GM21576 (cell line): Measurements from ENCODE around the gene MAPK12.

Experiments
- ATAC-seq: cut with Tn5 transposase; IDR thresholded peaks from one replicate; pipeline ENCODE4 v1.9.1; 2021; ENCODE audit warnings: mild to moderate bottlenecking, moderate library complexity; ENCODE audit not compliant: unreplicated experiment

The MAPK12 gene

DNA sequence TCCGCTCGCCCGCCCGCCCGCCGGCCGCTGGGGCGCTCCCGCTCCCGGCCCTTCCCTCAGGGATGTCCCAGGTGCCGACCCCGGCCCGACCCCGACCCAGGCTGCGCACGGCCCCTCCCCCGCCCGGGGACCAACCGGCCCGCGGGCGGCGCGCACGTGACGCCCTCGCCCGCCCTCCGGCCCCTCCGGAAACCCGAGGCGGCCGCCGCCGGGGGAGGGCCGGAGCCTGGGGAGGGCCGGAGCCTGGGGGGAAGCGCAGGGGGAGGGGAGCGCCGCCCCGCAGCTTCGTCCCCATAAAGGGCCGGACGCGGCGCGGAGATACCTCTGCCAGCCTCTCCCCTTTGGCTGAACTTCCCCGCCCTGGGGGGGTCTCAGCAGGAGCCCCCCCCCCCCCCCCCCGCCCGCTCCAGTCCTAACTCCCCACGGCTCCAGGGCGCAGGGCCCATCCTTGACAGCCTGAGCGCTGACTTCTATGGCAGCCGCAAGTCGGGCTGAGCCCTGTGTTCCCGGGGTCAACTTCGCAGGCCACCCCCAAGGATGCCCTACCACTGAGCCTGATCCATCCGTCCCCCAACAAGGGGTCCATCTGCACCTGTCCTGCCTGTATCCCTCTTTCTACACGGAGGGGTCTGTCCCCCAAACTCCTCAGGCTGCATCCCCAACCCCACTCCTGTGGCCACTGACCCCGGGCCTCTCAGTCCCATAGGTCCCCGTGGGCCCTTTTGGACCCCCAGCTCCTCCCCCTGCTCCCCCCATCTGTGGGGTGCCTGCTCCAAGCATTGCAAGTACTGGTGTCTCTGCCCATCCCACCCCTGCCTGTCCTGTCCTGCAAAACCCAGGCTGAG, at the start of gene MAPK12:
Gene MAPK12, minus strand, starts transcription at position 69 of the 845 bp plus-strand sequence. CDS start 174 bp downstream, outside the sequence.
- no peak for ATAC-seq

DNA sequence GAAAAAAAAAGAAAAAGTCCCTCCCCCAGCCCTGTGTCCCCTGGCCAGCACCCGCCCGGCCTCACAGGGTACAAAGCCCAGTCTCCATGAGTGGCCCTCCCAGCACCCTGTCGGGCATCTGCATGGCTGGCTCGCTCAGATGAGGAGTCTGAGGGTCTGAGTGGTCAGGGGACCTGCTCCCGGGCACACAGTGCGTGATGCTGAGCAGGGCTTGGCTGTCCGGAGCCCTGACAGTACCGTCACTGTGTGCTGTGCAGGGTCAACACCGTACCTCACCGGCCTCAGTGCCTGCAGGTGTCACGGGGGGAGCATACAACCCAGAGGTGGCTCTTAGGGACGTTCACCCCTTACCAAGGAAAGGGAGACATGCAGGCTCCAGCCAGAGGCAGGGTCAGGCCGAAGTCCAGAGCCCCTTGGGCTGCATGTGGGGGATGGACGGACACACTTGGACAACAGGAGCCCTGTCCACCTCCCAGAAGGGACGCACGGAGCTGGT, 49.5 kb upstream of the MAPK12 start:
- no peak for ATAC-seq

DNA sequence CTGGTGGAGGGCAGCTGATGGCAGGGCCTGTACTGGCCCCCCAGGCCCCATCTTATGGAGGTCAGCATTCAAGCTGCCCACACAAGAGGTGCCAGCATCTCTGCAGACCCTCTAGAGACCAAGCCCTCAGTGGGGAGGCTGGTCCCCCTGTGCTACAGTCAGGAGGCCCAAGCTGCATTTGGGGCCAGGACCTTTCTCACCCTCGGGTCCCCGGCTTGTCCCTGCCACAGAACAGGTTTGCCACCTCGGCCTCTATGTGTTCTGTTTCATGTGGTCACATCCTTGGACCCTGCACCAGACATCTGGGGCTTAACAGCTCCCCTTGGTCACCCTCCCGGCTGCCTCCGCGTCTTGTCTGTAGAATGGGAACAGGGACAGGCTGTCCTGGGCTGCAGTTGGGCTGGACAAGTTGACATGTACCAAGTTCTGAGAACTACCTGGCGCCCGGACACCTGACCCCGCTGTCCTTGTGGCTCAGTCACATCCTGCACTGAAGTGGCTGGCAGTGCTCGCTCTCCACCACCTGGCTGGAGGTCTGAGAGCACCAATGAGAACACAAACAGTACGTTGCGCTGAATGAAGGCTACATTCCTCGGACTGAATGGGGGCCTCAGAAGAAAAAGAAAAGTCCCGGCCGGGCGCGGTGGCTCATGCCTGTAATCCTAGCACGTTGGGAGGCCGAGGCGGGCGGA, 48.7 kb upstream of the MAPK12 start:
- ATAC-seq: no peak

DNA sequence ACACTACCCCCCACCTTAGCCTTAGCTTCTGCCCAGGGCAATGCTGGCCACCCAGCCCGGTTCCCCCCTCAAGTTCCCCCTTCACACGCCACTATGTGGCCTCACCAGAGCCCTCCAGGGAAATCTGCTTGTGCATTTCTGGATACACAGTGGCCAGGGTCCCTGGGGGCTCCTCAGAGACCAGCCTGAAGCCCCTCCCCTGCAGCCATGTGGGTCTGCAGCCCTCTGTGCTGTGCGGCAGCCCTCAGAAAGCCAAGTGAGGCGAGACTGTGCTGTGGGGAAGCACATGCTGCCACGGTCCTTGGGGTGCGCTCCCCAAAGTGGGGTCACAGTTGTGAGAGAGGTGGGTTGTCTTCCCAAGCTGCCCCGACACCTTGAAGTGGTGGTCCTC, 48.1 kb upstream of the MAPK12 start:
- no peak for ATAC-seq

DNA sequence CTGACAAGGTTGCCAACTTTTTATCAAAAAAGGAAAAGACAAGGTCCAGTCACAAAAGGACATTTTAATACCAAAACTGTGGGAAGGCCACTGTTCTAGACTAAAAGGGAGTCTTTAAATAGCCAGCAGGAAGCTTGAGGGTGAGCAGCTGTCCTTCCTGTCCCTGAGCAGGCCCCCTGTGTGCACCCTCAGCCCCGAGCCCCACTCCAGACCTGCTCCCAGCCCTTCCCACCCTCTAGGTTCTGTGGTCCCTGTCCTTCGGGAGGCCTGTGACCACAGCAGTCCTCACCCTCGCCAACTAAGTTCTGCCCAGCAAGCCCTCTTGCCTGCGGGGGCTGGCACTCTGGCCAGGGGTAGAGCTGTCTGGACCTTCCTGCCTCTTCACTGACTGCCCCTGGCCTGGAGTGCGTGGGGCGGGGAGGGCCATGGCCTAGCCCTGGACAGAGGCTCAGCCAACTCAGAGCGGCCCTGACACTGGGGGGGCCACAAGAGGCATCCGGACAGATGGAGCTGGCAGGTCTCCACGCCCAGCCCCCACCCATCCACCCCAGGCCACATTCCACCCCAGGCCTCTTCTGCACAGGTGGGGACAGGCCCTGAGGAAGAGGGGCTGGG, 47.6 kb upstream of the MAPK12 start:
- ATAC-seq: no peak

DNA sequence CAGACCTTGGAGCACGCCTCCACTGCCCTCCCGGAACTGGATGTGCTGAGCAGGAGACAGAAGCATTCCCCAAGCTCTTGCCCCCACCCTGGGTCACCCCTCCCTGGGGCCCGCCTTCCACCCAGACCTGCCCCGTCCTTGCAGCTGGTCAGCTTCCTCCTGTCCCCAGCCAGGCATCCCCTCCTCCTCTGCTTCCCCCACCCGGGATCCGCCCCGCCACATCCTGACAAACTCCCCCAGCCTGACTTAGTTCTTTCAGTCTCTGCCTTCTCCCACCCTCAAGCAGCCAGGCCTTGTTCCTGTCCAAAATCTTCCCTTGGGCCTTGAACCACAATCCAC, 47.1 kb upstream of the MAPK12 start:
- no peak for ATAC-seq

DNA sequence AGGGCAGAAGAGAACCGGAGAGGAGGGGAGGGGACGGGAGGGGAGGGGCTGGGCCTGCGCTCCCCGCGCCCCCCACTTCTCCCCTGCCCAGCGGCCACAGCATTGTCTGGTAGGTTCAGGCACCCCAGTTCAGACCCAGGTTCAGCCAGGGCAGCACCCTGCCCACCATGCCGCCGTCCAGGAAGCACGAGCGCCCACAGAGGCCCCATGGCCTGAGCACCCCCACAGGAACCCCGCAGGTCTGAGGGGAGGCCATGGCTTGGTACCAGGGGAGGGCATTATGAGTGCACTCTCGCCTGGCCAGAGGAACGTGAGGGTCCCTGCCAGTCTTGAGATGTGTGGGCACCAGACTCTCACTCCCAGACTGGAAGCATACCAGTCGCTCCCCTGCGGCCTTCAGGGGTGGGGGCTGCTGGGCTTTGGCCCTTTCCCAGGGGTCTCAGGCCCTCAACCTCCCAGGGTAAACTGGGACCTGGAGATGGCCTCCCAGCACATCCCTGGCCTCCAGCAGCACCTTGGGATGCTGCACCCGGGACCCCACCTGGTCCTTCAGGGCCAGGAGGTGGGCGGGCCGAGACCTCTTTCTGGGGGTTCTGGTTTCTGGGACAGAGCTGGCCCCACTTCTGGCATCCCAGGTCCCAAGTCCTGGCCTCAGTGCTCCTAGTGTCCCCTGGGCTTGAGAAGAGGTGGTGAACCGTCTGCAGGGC, 46.6 kb upstream of the MAPK12 start:
- no peak for ATAC-seq

DNA sequence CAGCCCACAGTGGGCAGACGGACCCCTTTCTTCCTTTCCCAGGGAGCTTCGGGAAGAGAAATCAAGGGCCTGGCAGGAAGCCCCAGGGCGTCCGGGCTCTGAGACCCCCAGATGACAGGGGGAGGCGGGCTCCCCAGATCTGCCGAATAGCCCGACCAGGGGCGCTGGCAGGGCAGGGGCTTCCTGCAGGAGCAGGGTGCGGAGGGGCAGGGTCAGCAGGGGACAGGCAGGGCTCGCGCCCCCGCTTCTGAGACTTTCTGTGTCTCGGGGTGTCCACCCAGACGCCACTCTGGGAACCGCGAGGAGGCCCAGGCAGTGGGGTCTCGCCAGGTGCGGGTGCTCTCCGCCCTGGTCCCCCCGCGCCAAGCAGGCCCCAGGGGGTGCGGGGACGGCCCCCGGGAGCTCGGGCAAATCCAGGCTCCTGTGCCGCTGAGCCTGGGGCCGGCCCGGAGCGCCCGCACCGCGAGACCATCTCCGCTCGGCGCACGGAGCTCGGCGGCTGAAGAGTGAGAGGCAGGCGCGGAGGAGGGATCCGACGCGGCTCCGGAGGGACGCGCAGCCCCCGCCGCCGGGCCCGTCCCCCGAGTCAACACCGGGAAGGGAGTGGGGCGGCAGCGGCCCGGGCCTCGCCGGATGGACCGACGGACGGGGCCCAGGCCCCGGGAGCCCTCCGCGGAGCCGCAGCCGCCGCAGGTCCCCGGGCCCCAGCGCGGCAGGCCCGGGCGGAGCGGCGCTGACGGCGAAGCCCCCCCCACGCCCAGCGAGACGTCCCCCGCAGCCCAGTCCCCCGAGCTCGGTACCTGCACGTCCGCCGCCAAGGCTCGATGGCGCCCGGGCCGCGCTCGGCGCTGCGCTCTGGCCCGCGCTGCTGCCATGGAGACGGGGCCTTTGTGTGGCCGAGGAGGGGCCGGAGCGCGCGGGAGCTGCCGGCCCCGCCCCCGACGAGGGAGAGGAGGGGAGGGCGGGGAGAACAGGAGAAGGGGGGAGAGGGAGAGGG, 45.6 kb upstream of the MAPK12 start, which contains the start of gene PLXNB2:
Gene PLXNB2, minus strand, starts transcription at position 894 of the 997 bp plus-strand sequence. CDS start 17,062 bp downstream, outside the sequence.
- no peak for ATAC-seq

DNA sequence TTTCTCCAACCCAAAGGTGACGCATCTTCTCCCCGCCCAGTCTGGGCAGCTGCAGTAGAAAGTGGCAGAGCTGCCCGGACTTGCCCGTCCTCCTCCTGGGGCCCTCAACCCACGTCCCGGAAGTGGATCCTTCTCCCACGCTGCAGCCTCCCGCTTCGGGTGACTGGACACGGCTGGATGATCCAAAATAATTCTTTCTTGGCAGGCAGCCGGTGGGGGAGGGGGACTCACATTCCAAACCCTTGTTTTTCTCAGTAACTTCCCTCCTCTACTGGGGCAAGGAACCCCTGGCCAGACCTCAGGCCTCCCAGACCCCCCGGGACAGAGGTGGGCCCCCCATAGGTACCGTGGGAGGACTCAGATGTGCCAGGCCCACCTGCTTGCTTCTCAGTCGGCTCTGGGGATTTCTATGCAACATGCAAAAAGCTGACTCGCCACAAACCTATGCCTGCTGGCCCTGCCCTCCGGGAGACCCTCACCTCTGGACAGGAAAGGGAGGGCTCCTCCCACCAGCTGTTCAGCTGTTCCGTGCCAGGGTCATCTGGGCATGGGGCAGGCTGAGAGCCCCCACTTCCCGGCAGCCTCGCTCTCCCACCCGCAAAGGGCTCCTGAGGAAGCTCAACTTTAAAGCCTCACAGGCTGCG, 44.6 kb upstream of the MAPK12 start:
- ATAC-seq: no peak

DNA sequence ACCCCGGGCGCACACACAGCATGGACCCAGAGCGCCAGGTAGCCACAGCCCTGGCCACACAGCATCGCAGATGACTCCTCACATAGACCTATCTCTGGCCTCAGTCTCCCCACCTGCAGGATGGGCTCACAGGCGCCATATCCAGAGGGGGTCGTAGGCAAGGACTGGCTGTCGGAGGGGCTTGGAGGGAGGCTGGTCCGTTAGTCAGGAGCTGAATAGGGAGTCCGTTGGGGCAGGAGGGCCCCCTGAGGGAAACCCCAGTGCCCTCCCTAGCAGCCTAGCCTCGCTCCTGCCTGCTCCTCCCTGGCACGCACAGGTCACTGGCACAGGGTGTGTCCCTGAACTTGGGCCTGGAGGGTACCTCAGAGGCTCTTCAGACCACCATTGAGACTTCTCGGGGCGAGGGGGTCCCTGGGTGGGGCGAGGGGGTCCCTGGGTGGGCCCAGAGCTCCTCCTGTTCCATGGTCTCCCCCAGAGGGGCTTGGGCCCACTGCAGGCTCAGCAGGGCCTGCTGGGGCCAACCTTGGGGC, 44.0 kb upstream of the MAPK12 start:
- ATAC-seq: no peak

DNA sequence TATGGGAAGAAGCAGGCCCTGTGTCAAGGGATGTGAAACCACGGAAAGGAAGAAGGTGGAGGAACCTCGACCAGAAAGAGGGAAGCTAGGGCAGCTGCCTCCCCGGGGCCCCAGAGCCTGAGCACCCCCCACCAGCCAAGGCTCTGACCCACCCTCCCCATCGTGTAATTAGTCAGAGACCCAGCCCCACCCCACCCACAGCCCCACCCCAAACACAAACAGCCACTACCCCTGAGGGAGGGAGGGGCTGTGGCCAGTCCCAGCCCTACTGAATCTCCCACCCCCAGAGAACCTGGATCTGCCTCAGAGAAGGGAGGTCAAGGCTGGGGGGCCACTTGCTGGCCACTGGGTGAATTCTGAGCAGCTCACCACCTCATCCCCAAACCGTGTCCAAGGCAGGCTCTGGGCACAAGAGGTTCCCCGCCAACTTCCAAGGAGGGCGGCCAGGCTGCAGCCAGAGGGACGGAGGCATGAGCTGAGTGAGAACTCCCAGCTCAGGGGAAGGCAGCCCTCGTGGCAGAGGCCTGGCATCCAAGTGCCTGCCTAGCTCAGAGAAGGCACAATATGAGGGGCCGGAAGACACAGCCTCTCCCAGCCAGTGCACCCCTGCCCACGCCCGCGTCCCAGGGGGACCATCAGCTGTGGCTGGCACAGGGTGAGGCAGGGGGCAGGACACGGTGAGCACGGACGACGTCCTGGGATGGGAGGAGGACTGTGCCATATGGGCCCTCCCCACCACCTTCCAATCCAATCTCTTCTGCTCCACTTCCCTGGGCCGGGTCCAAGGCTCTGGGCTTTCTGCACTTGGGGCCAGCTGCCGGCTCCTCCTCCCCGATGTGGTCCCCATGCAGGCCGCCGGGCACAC, 43.3 kb upstream of the MAPK12 start:
- no peak for ATAC-seq

DNA sequence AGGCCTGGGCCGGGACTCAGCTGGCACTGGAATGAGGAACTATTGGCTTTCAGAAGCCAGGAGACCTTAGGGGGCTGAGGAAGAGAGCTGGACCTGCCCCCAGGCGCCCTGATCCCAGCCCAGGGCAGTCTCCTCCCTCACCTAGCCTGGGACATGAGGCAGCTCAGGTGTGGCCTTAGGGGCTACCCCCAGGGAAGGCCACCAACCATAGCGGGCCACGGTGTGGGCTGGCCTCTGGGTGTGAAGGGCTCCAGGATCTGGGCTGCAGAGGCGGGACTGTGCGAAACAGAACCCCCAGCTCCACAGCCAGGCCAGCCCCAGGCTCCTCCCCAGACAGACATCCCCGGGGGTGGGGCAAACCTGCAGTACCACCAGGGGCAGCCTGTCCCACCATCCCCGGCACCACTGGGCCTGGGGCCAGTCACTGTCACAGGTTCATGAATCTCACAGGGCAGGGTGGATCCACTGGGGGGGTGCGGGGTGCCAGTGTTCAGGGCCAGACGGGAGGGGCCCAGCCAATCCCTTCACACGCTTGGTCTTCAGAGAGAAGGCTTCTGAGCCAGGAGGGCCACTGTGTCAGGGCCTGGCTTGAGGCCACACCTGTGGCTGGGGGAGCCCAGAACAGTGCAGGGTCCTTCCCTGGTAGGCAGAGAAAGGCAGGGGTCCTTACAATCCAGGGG, 42.5 kb upstream of the MAPK12 start:
- ATAC-seq: no peak

DNA sequence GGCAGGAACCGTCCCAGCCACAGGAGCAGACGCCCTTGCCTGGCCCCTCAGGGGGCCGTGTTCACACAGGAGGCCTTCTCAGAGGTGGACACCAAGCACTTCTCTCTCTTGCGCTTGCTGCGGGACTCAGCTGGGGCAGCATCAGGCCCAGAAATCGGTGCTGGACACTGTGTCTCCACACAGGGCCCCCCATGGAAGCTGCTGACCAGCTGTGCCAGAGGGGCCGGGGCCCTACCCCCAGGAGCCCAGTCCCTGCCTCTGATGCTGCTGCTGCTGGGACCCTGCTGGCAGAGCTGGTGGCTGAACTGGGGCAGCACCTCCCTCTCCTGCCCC, 42.0 kb upstream of the MAPK12 start:
- no peak for ATAC-seq

DNA sequence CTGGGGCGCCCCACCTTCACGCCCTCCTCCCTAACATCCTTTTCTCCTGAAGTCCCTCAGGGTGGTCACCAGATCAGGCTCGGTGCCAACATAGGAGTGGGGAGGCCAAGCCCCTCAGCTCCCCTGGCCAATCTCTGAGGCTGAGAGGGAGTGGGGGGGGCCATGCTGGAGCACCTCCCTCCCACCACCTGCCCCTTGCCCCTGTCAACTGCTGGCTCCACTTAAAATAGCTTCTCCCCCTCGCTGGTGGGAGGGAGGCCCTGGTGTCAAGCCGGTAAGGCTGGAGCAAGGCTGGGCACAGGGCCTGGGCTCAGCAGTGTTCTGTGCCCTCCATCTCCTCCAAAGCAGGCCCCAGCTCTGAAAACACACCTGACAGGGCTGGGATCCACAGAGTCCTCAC, 41.1 kb upstream of the MAPK12 start:
- no peak for ATAC-seq

DNA sequence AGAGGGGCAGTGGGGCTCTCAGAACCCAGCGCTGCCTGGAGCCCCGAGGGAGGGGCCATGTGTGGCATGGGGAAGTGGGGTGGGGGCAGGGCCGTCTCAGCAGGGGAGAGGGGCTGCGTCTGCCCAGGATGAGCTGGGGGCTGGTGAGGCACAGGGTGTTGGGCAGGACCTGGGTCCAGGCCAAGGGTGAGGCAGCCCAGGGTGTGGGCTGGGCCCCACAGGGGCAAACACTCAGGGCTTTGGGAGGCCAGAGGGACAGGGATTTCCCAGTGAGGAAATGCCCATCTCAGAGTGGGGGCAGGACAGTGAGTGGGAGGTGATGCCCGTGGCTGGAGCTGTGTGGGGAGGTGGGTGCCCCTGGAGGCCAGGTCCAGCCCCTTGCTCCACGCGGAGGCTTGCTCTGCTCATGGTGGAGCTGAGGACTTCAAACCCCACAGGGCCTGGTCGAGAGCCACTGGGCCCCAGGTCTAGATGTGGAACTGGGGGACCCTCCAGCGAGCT, 40.6 kb upstream of the MAPK12 start:
- no peak for ATAC-seq

DNA sequence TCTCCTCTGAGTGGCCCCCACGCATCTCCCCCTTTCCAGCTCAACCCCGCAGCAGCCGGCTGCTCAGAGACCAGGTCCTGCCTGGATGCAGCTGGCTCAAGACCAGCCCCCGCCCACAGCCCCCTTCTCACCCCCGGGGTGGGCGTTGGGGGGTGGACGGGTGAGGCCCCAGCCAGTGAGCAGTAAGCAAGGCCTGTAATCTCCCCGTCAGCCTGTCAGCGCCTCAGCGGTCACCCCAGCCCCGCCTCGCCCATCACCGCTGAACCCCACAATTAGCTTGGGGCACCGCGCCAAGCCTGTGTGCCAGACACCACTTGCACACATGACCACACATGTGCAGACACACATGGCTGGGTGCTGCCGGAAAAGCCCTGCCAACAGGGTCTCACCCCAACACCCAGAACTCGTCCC, 40.1 kb upstream of the MAPK12 start:
- ATAC-seq: no peak

DNA sequence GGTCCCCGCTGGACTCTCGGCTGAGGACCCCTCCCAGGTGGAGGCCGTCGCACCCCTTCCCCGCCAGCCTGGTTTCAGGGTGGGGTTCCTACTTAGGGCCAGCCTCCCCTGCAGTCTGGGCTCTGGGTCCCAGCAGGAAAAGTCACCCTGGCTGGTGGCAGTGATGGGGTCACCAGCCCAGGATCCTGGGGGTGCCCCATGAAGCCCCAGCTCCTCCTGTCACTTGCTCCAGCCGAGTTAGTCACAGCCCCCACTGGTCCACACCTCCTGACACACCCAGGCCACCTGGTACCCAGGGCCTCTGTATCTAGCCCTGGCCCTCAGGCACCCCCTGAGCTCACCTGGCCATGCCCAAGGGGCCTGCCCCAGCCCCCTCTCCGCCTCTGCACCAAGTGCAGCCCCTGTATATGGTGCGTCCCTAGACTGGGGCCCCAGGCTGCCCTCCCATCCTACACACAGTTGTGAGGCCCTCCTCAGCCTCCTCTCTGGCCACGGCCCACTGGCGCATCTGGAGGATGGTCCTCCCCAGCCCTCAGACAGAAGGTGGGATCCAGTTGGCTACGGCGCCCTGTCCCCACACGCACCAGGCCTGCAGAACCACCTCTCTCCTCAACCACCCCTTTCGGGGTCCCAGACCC, 39.3 kb upstream of the MAPK12 start:
- no peak for ATAC-seq
